Measurements from ENCODE around the gene TEKT3.

The TEKT3 gene

GRCh38 chr17:15291674-15292361, 49.6 kb downstream of the TEKT3 start:
- Mint-ChIP-seq H3K27ac (no peak overlapping the region), H3K4me3 (no peak overlapping the region), H3K4me1 (ENCODE audit: low read depth) (no peaks in the 10 kb centered on the region), H3K9me3 (no peaks in the 10 kb centered on the region), H3K27me3 (peaks cover 43% of the 10 kb centered on the region), H3K36me3 (ENCODE audit: low read depth) (no peaks in the 10 kb centered on the region)

GRCh38 chr17:15290605-15291004, 50.8 kb downstream of the TEKT3 start:
- no peaks in the 10 kb centered on the region for H3K4me1 Mint-ChIP-seq (ENCODE audit: low read depth)
- peaks cover 47% of the 10 kb centered on the region for H3K27me3 Mint-ChIP-seq

GRCh38 chr17:15289285-15290183, 51.9 kb downstream of the TEKT3 start:
- Mint-ChIP-seq H3K9me3 (no peaks in the 10 kb centered on the region), H3K36me3 (ENCODE audit: low read depth) (no peaks in the 10 kb centered on the region), H3K4me3 (no peak overlapping the region), H3K27me3 (peaks cover 50% of the 10 kb centered on the region), H3K4me1 (ENCODE audit: low read depth) (no peaks in the 10 kb centered on the region), H3K27ac (no peak overlapping the region)

More at GRCh38 chr17:15290605-15291004, 50.8 kb downstream of the TEKT3 start:
- no peak overlapping the region for H3K27ac Mint-ChIP-seq
- H3K36me3 Mint-ChIP-seq (ENCODE audit: low read depth), result no peaks in the 10 kb centered on the region
- H3K4me3 Mint-ChIP-seq, result no peak overlapping the region
- H3K9me3 Mint-ChIP-seq, result no peaks in the 10 kb centered on the region

- Mint-ChIP-seq H3K27me3 (peaks cover 55% of the 10 kb centered on the region), H3K9me3 (no peaks in the 10 kb centered on the region), H3K4me1 (ENCODE audit: low read depth) (no peaks in the 10 kb centered on the region), H3K27ac (no peak overlapping the region), H3K4me3 (no peak overlapping the region), H3K36me3 (ENCODE audit: low read depth) (no peaks in the 10 kb centered on the region)
Measured at GRCh38 chr17:15288859-15289258, 52.5 kb downstream of the TEKT3 start.

- Mint-ChIP-seq H3K9me3 (no peaks in the 10 kb centered on the region), H3K27me3 (peaks cover 61% of the 10 kb centered on the region), H3K27ac (no peak overlapping the region), H3K4me3 (no peak overlapping the region), H3K4me1 (ENCODE audit: low read depth) (no peaks in the 10 kb centered on the region), H3K36me3 (ENCODE audit: low read depth) (no peaks in the 10 kb centered on the region)
Measured at GRCh38 chr17:15287538-15288267, 53.7 kb downstream of the TEKT3 start.

- Mint-ChIP-seq H3K27me3 (peaks cover 57% of the 10 kb centered on the region), H3K36me3 (ENCODE audit: low read depth) (no peaks in the 10 kb centered on the region)
Measured at GRCh38 chr17:15285466-15285865, 55.9 kb downstream of the TEKT3 start.

GRCh38 chr17:15284537-15284936, 56.9 kb downstream of the TEKT3 start:
- H3K4me1 Mint-ChIP-seq (ENCODE audit: low read depth), result no peaks in the 10 kb centered on the region
- H3K27me3 Mint-ChIP-seq, result peaks cover 54% of the 10 kb centered on the region
- H3K9me3 Mint-ChIP-seq, result no peaks in the 10 kb centered on the region
- no peak overlapping the region for H3K27ac Mint-ChIP-seq
- no peak overlapping the region for H3K4me3 Mint-ChIP-seq
- no peaks in the 10 kb centered on the region for H3K36me3 Mint-ChIP-seq (ENCODE audit: low read depth)

More at GRCh38 chr17:15285466-15285865, 55.9 kb downstream of the TEKT3 start:
- Mint-ChIP-seq H3K27ac (no peak overlapping the region), H3K4me1 (ENCODE audit: low read depth) (no peaks in the 10 kb centered on the region), H3K9me3 (no peaks in the 10 kb centered on the region), H3K4me3 (no peak overlapping the region)

GRCh38 chr17:15284107-15284506, 57.3 kb downstream of the TEKT3 start:
- no peaks in the 10 kb centered on the region for H3K36me3 Mint-ChIP-seq (ENCODE audit: low read depth)
- no peaks in the 10 kb centered on the region for H3K9me3 Mint-ChIP-seq
- peaks cover 50% of the 10 kb centered on the region for H3K27me3 Mint-ChIP-seq
- no peaks in the 10 kb centered on the region for H3K4me1 Mint-ChIP-seq (ENCODE audit: low read depth)
- no peak overlapping the region for H3K4me3 Mint-ChIP-seq
- no peak overlapping the region for H3K27ac Mint-ChIP-seq

GRCh38 chr17:15281909-15282308, 59.5 kb downstream of the TEKT3 start:
- Mint-ChIP-seq H3K4me3 (no peak overlapping the region), H3K9me3 (no peaks in the 10 kb centered on the region), H3K27me3 (peaks cover 45% of the 10 kb centered on the region), H3K36me3 (ENCODE audit: low read depth) (no peaks in the 10 kb centered on the region), H3K4me1 (ENCODE audit: low read depth) (no peaks in the 10 kb centered on the region), H3K27ac (no peak overlapping the region)

GRCh38 chr17:15278924-15279477, 62.4 kb downstream of the TEKT3 start:
- Mint-ChIP-seq H3K4me3 (no peak overlapping the region), H3K4me1 (ENCODE audit: low read depth) (no peaks in the 10 kb centered on the region), H3K27ac (no peak overlapping the region), H3K9me3 (no peaks in the 10 kb centered on the region), H3K36me3 (ENCODE audit: low read depth) (no peaks in the 10 kb centered on the region), H3K27me3 (peaks cover 38% of the 10 kb centered on the region)

GRCh38 chr17:15278380-15278779, 63.0 kb downstream of the TEKT3 start:
- H3K4me1 Mint-ChIP-seq (ENCODE audit: low read depth), result no peaks in the 10 kb centered on the region
- H3K4me3 Mint-ChIP-seq, result no peak overlapping the region
- H3K36me3 Mint-ChIP-seq (ENCODE audit: low read depth), result no peaks in the 10 kb centered on the region
- no peak overlapping the region for H3K27ac Mint-ChIP-seq
- H3K9me3 Mint-ChIP-seq, result no peaks in the 10 kb centered on the region
- H3K27me3 Mint-ChIP-seq, result peaks cover 31% of the 10 kb centered on the region

- Mint-ChIP-seq H3K9me3 (no peaks in the 10 kb centered on the region), H3K4me1 (ENCODE audit: low read depth) (peaks cover 12% of the 10 kb centered on the region)
Measured at GRCh38 chr17:15274017-15274416, 67.4 kb downstream of the TEKT3 start.

GRCh38 chr17:15273141-15273793, 68.1 kb downstream of the TEKT3 start:
- no peaks in the 10 kb centered on the region for H3K36me3 Mint-ChIP-seq (ENCODE audit: low read depth)
- no peak overlapping the region for H3K4me3 Mint-ChIP-seq
- H3K27me3 Mint-ChIP-seq, result peaks cover 18% of the 10 kb centered on the region
- H3K4me1 Mint-ChIP-seq (ENCODE audit: low read depth), result peaks cover 12% of the 10 kb centered on the region
- no peak overlapping the region for H3K27ac Mint-ChIP-seq
- no peaks in the 10 kb centered on the region for H3K9me3 Mint-ChIP-seq

More at GRCh38 chr17:15274017-15274416, 67.4 kb downstream of the TEKT3 start:
- H3K27ac Mint-ChIP-seq, result no peak overlapping the region
- peaks cover 19% of the 10 kb centered on the region for H3K27me3 Mint-ChIP-seq
- no peak overlapping the region for H3K4me3 Mint-ChIP-seq
- no peaks in the 10 kb centered on the region for H3K36me3 Mint-ChIP-seq (ENCODE audit: low read depth)

GRCh38 chr17:15271741-15272140, 69.7 kb downstream of the TEKT3 start:
- peaks cover 12% of the 10 kb centered on the region for H3K4me1 Mint-ChIP-seq (ENCODE audit: low read depth)
- H3K36me3 Mint-ChIP-seq (ENCODE audit: low read depth), result no peaks in the 10 kb centered on the region
- H3K27me3 Mint-ChIP-seq, result peaks cover 28% of the 10 kb centered on the region
- no peak overlapping the region for H3K27ac Mint-ChIP-seq
- H3K9me3 Mint-ChIP-seq, result no peaks in the 10 kb centered on the region
- H3K4me3 Mint-ChIP-seq, result no peak overlapping the region

All from stimulated activated naive CD8-positive, alpha-beta T cell treated with anti-CD3 and anti-CD28 coated beads, Interleukin-15, Interleukin-2, amounts not matched to agents 100 ng/mL and 50 ng/mL, for 24 hours (primary cell).